ENCODE data around the gene MYO1H.

DNA sequence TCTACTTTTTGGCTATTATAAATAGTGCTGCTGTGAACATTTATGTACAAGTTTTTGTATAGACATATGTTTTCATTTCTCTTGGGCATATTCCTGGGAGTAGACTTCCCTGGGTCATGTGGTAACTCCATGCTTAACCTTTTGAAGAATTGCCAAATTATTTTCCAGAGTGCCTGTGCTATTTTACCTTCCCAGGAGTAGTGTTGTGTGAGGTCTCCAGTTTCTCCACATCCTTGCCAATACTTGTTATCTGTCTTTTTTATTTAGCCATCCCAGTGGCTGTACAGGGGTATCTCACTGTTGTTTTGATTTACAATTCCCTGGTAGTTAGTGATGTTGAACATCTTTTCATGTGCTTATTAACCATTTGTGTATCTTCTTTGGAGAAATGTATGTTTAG, 148.6 kb downstream of the MYO1H start:
- TF ChIP-seq CTCF (IDR thresholded peaks at IDR 0.05) (no peak), POLR2A (IDR thresholded peaks at IDR 0.05) (no peak)

Data from adrenal gland (tissue), 5 donors.